Smooth muscle cell of the umbilical artery (primary cell): ENCODE results near the gene SP140L. TPM values are rescaled to one million over a fixed set of nuclear protein-coding genes. Genes with fewer than 3 reads are reported as not detected.

Experiments
- total RNA-seq: library from RNA; depleted of rRNA; stranded (reverse); fragments of >200 nt; gene quantifications from 2 replicates; pipeline ENCODE4 v1.2.3, GENCODE V29; 2014

SP140L gene
- 6.8 and 14.3 TPM in 2 replicates for total RNA-seq

DNA sequence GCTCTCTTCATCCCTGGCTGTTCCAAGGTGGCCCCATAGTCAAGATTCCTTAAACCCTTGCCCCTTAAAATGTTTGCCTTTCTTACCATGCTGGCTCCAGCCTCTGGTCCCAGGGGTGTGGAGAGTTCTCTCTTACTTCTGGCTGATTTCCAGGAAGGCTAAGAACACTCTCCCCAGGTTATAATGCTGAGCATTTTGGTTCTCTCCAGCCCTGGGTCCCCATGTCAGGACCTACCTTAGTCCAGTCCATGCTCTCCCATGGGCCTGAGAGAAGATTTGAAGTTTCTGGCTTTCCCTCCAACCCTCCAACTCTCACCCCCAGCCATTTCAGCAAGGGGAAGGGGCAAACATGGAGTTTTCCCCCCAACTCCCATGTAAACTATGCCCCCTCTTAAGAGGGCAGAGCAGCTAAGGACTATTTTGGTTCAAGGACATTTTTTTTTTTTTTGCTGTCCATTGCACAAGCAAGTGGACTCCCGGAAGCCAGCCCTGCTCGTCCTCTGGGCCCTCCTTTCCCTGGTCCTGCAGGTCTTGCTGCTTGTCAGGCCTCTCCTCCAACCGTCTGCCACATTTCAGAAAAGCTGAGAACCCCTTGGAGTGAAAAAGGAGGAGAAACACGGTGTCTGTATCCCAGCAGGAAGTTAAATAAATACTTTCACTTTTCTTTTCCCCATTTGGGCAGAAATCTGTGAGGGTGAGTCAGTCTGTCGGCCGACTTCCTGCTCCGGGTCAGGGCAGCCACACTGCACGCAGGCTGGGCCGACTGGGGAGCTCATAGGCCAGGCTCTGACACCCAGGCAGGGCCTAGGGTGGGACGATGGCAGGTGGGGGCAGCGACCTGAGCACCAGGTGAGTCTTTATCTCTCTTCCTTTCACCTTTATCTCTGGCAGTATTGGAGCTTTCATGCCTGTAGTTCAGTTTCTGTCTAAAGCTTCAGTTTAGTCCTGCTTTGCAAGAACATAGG lies at the start of gene SP140L:
SP140L (plus strand) TSS at position 741 of the 965 bp plus-strand sequence; CDS start at position 818, 77 bp downstream.

DNA sequence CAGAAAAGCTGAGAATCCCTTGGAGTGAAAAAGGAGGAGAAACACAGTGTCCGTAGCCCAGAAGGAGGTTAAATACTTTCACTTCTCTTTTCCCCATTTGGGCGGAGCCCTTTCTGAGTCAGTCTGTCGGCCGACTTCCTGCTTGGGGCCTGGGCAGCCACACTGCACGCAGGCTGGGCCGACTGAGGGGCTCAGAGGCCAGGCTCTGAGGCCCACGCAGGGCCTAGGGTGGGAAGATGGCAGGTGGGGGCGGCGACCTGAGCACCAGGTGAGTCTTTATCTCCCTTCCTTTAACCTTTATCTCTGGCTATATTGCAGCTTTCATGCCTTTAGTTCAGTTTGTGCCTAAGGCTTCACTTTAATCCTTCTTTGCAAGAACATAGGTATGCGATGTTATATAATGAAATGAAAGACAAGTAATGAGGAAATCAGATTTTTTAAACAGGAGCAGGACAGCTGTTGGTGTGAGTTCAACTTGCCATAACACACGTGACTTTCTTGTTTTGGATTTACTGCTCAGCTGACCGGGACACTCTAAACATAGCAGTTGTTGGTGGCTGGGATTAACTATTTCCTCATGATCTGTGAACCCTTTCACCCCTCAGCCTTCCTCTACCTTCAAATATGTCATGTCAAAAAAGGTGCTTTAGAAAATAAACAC lies 89.2 kb downstream of the SP140L start, which contains the start of gene SP100:
SP100 (plus strand) TSS at position 141 of the 661 bp plus-strand sequence; CDS start at position 237, 96 bp downstream.

Other genes starting within 250 kb of the SP140L start
- 4.8 and 8.0 TPM in 2 replicates for gene SP110, start 107.2 kb upstream of the SP140L start, total RNA-seq
- under 0.01 and 2.0 TPM in 2 replicates for gene SP140, start 101.5 kb upstream of the SP140L start, total RNA-seq
- 86.1 and 146 TPM in 2 replicates for gene SP100, start 89.0 kb downstream of the SP140L start, total RNA-seq